AG04450 (cell line): Measurements from ENCODE around the gene PCIF1. TPM values are rescaled to one million over a fixed set of nuclear protein-coding genes. Genes with fewer than 3 reads are reported as not detected.
"Not testable (repeated sequence)": the region's sequence is repeated elsewhere in the genome, so short reads cannot be mapped to it uniquely, and the experiment has no call there.

Experiments used
- CTCF ChIA-PET: fragments of 300-600, 350-600 bp; formaldehyde crosslinking; extraction: SDS; loops from one replicate; lab custom pipeline; 2022; ENCODE audit warnings: antibody characterized with exemption, inconsistent platforms; lab: Charles Lee
- POLR2A ChIA-PET: fragments of 350-600 bp; formaldehyde crosslinking; extraction: SDS; loops from one replicate; lab custom pipeline; 2021; ENCODE audit warnings: antibody characterized with exemption, inconsistent platforms; lab: Yijun Ruan, JAX
- DNase-seq: peaks from one replicate; pipeline ENCODE4 v3.0.0-alpha.2; 2011; ENCODE audit warnings: low read depth, low spot score
- H3K27ac ChIP-seq: one replicate; pipeline ENCODE4 v1.5.1; 2012; ENCODE audit warnings: low read depth, low read length, control low read depth
- H3K27me3 ChIP-seq: one replicate; pipeline ENCODE4 v1.6.0; 2012; ENCODE audit warnings: low read length; ENCODE audit not compliant: control insufficient read depth, insufficient read depth
- H3K4me3 ChIP-seq: 2 replicates; pipeline ENCODE4 v1.5.1; 2011; ENCODE audit warnings: mild to moderate bottlenecking, low read depth, low read length, control low read depth
- H3K9me3 ChIP-seq: 2 replicates; pipeline ENCODE4 v1.5.1; 2012; ENCODE audit warnings: low read length; ENCODE audit not compliant: control insufficient read depth, insufficient read depth
- CTCF ChIP-seq: IDR thresholded peaks from 2 replicates; pipeline ENCODE4 v1.5.1; 2011; ENCODE audit warnings: low read depth, low read length, control low read depth, inconsistent platforms
- polyA plus RNA-seq: library from polyadenylated mRNA; depleted of rRNA; stranded (reverse); fragments of >200 nt; gene quantifications from 2 replicates; pipeline ENCODE4 v1.2.3, GENCODE V29; 2011

The PCIF1 gene
- polyA plus RNA-seq, 1 experiment = 11.5 TPM

GRCh38 chr20:45898285-45898684 is 36.2 kb upstream of the PCIF1 start:
- ChIA-PET POLR2A (interaction anchor here (1.4 kb wide), 1 partner anchor 37 kb away, joined by 3 read pairs; no protein-coding TSS in a partner anchor), CTCF (interaction anchor here (1.4 kb wide), 1 partner anchor 8 kb away, joined by 7 read pairs; no protein-coding TSS in a partner anchor)
- TF ChIP-seq CTCF = no peak
- Histone ChIP-seq H3K4me3 (no peak overlapping the region), H3K27me3 (no peaks in the 10 kb centered on the region), H3K27ac (no peak overlapping the region), H3K9me3 (no peaks in the 10 kb centered on the region; the same call in 1 of the 2 replicates)
- DNase-seq = no peak

- no peak for DNase-seq
- Histone ChIP-seq H3K27ac (no peak overlapping the region), H3K27me3 (no peaks in the 10 kb centered on the region), H3K9me3 (no peaks in the 10 kb centered on the region; the same call in 1 of the 2 replicates), H3K4me3 (no peak overlapping the region)
- ChIA-PET CTCF (interaction anchor here (1.4 kb wide), 1 partner anchor 9 kb away, joined by 7 read pairs; no protein-coding TSS in a partner anchor), POLR2A (interaction anchor here (0.7 to 1.4 kb wide), 3 partner anchors 36 to 1586 kb away, joined by 3 to 7 read pairs (median 6); no protein-coding TSS in a partner anchor)
- TF ChIP-seq CTCF = no peak
Observed at GRCh38 chr20:45899046-45899835, 35.2 kb upstream of the PCIF1 start.

- DNase-seq, H3K9me3 ChIP-seq, H3K4me3 ChIP-seq, H3K27ac ChIP-seq, POLR2A ChIA-PET, H3K27me3 ChIP-seq: not testable (repeated sequence)
- CTCF ChIA-PET = interaction anchor here (0.8 to 1.3 kb wide), 2 partner anchors 9 to 68 kb away, joined by 3 read pairs; no protein-coding TSS in a partner anchor
Observed at GRCh38 chr20:45901332-45901731, 33.2 kb upstream of the PCIF1 start.

- H3K27ac ChIP-seq = no peak overlapping the region
- CTCF ChIA-PET = interaction anchor here (0.8 to 1.3 kb wide), 2 partner anchors 10 to 67 kb away, joined by 3 read pairs; no protein-coding TSS in a partner anchor
Observed at GRCh38 chr20:45902199-45902701, 32.2 kb upstream of the PCIF1 start.

More at GRCh38 chr20:45902199-45902701, 32.2 kb upstream of the PCIF1 start:
- no peak for DNase-seq
- no peak overlapping the region for H3K4me3 ChIP-seq
- no peak for TF ChIP-seq CTCF
- POLR2A ChIA-PET = interaction anchor here (0.6 kb wide), 1 partner anchor 8 kb away, joined by 3 read pairs; no protein-coding TSS in a partner anchor
- no peaks in the 10 kb centered on the region for H3K27me3 ChIP-seq
- no peaks in the 10 kb centered on the region; the same call in 1 of the 2 replicates for H3K9me3 ChIP-seq
